OCI-LY1 (cell line): ENCODE measurements around the gene RNF20.

Experiments used
- H2AFZ ChIP-seq: fragments of 200-600 bp; sonication (generic), shearing (Covaris generic); 2 replicates; pipeline ENCODE4 v1.6.0; 2014; ENCODE audit warnings: antibody characterized with exemption, mild to moderate bottlenecking, low read length
- H3F3A ChIP-seq: fragments of 200-600 bp; sonication (generic), shearing (Covaris generic); 2 replicates; pipeline ENCODE4 v1.6.0; 2014; ENCODE audit warnings: mild to moderate bottlenecking, antibody characterized with exemption, low read length, moderate library complexity; ENCODE audit not compliant: insufficient read depth
- H3K27ac ChIP-seq: fragments of 200-600 bp; sonication (generic); 2 replicates; pipeline ENCODE4 v1.5.1; 2014; ENCODE audit warnings: low read length, mixed run types, mild to moderate bottlenecking, low read depth; ENCODE audit not compliant: poor library complexity, severe bottlenecking
- H3K27me3 ChIP-seq: fragments of 200-600 bp; sonication (generic); 2 replicates; pipeline ENCODE4 v1.6.0; 2014; ENCODE audit warnings: antibody characterized with exemption, mild to moderate bottlenecking, low read length, moderate library complexity; ENCODE audit not compliant: insufficient read depth
- H3K36me3 ChIP-seq: fragments of 200-600 bp; sonication (generic); 2 replicates; pipeline ENCODE4 v1.6.1; 2014; ENCODE audit warnings: mild to moderate bottlenecking, antibody characterized with exemption, low read length, moderate library complexity, mixed read lengths; ENCODE audit not compliant: insufficient read depth
- H3K4me1 ChIP-seq: fragments of 200-600 bp; sonication (generic); 2 replicates; pipeline ENCODE4 v1.5.1; 2014; ENCODE audit warnings: mild to moderate bottlenecking, low read length, moderate library complexity; ENCODE audit not compliant: insufficient read depth, severe bottlenecking
- H3K4me2 ChIP-seq: fragments of 200-600 bp; sonication (generic), shearing (Covaris generic); 2 replicates; pipeline ENCODE4 v1.6.1; 2014; ENCODE audit warnings: low read length
- H3K4me3 ChIP-seq: fragments of 200-600 bp; sonication (generic); 2 replicates; pipeline ENCODE4 v1.5.1; 2014; ENCODE audit warnings: low read length, low read depth, mild to moderate bottlenecking, mixed read lengths; ENCODE audit not compliant: poor library complexity, severe bottlenecking
- H3K79me2 ChIP-seq: fragments of 200-600 bp; shearing (Covaris generic); 2 replicates; pipeline ENCODE4 v1.6.1; 2016; ENCODE audit warnings: mixed run types, low read length, mixed read lengths; ENCODE audit not compliant: insufficient read depth
- H3K9ac ChIP-seq: fragments of 200-600 bp; sonication (generic), shearing (Covaris generic); 2 replicates; pipeline ENCODE4 v1.6.1; 2014; ENCODE audit warnings: mild to moderate bottlenecking, low read length, mixed read lengths
- H3K9me2 ChIP-seq: fragments of 200-600 bp; sonication (generic), shearing (Covaris generic); 2 replicates; pipeline ENCODE4 v1.6.1; 2014; ENCODE audit warnings: low read depth, mild to moderate bottlenecking, low read length, mixed read lengths
- H3K9me3 ChIP-seq: fragments of 200-600 bp; shearing (Covaris generic); 2 replicates; pipeline ENCODE4 v1.6.1; 2014; ENCODE audit warnings: low read length, mixed read lengths
- H4K20me1 ChIP-seq: fragments of 200-600 bp; sonication (generic), shearing (Covaris generic); 2 replicates; pipeline ENCODE4 v1.6.0; 2016; ENCODE audit warnings: mild to moderate bottlenecking, low read length; ENCODE audit not compliant: insufficient read depth
- EZH2 ChIP-seq: fragments of 200-600 bp; sonication (generic), shearing (Covaris generic); IDR thresholded peaks from 2 replicates; pipeline ENCODE4 v1.8.0; 2017; ENCODE audit warnings: borderline replicate concordance, mixed run types, mild to moderate bottlenecking, antibody characterized with exemption, low read length, moderate library complexity, mixed read lengths

Gene RNF20

DNA sequence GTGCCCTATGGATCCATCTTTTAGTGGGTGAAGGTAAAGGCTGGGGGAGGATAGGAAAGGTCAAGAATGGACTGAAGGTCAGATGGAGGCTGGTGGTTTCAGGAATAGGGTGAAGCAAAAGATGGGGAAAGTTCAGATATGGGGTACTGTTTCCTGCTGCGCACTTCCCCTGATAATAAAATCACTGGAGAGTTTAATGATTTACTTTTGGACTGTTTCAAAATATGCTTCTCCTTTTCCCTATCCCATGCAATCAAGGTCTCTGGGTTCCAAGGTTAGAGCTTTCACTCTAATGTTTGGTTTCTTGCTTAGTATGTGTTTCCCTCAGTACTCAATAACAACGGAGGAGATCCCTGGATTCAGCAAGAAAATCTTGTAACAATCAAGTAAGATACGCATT lies 71.9 kb downstream of the RNF20 start:
- H3K9me3 ChIP-seq = no peaks in the 10 kb centered on the region
- no peaks in the 10 kb centered on the region for H3K36me3 ChIP-seq
- no peaks in the 10 kb centered on the region for H3K27me3 ChIP-seq
- no peak overlapping the region for H3K4me2 ChIP-seq
- H2AFZ ChIP-seq = no peak overlapping the region
- TF ChIP-seq EZH2 = no peak
- no peaks in the 10 kb centered on the region for H3K4me1 ChIP-seq
- H3K79me2 ChIP-seq = no peaks in the 10 kb centered on the region
- no peaks in the 10 kb centered on the region for H4K20me1 ChIP-seq
- no peak overlapping the region for H3K27ac ChIP-seq
- no peaks in the 10 kb centered on the region for H3F3A ChIP-seq
- no peaks in the 10 kb centered on the region for H3K9me2 ChIP-seq
- no peak overlapping the region for H3K9ac ChIP-seq
- no peak overlapping the region for H3K4me3 ChIP-seq
